Endothelial cell of umbilical vein (primary cell): ENCODE results near the gene FCMR. TPM values are rescaled to one million over a fixed set of nuclear protein-coding genes. Genes with fewer than 3 reads are reported as not detected.

Experiments
- BruUV-seq: library from RNA; stranded (reverse); fragments of 400-500 nt; replicated peaks from 2 replicates; lab custom pipeline; 2021; lab: Mats Ljungman, UMichigan
- CTCF ChIA-PET: fragments of 300-600, 350-600 bp; sonication (Branson Sonifier 250); formaldehyde crosslinking; loops from one replicate; lab custom pipeline; 2021; ENCODE audit warnings: antibody characterized with exemption, inconsistent platforms; lab: Charles Lee
- POLR2A ChIA-PET: fragments of 300-600, 350-600 bp; sonication (Branson Sonifier 250); formaldehyde crosslinking; loops from one replicate; lab custom pipeline; 2021; ENCODE audit warnings: antibody characterized with exemption, inconsistent platforms; lab: Charles Lee
- DNase-seq: peaks from one replicate; pipeline ENCODE4 v3.0.0-alpha.2; 2011; ENCODE audit warnings: low read depth, low spot score
- FAIRE-seq: peaks from 2 replicates; lab custom pipeline; 2011; peaks lifted over from hg19 to GRCh38; lab: Jason Lieb, UNC
- H2AFZ ChIP-seq: 2 replicates; pipeline ENCODE4 v1.6.0; 2012; ENCODE audit warnings: low read depth, low read length, control low read depth, inconsistent platforms
- H3K27ac ChIP-seq: 2 replicates; pipeline ENCODE4 v1.5.1; 2011; ENCODE audit warnings: low read depth, mild to moderate bottlenecking, control low read depth, low read length, moderate library complexity; ENCODE audit not compliant: insufficient read depth
- H3K27me3 ChIP-seq, 2 experiments: 2 replicates each; pipeline versions ENCODE4 v1.6.0 to v1.6.1; 2011; ENCODE audit warnings: low read length in 2 of 2, mixed read lengths in 1 of 2; ENCODE audit not compliant: control insufficient read depth in 2 of 2, insufficient read depth in 2 of 2
- H3K36me3 ChIP-seq, 2 experiments: 2 replicates in 1 of 2; 3 replicates in 1 of 2; pipeline ENCODE4 v1.5.1; 2011; ENCODE audit warnings: low read length in 2 of 2, mild to moderate bottlenecking in 1 of 2, moderate library complexity in 1 of 2; ENCODE audit not compliant: control insufficient read depth in 2 of 2, insufficient read depth in 2 of 2; ENCODE audit errors: extremely low read depth in 1 of 2
- H3K4me1 ChIP-seq: 3 replicates; pipeline ENCODE4 v1.5.1; 2011; ENCODE audit warnings: mild to moderate bottlenecking, low read length; ENCODE audit not compliant: control insufficient read depth, insufficient read depth; ENCODE audit errors: extremely low read depth
- H3K4me2 ChIP-seq: 2 replicates; pipeline ENCODE4 v1.6.1; 2011; ENCODE audit warnings: low read length, control low read depth, mixed read lengths; ENCODE audit not compliant: insufficient read depth
- H3K4me3 ChIP-seq, 3 experiments: fragments of 200-600 bp in 1 of 3; sonication (generic), shearing (Covaris generic) in 1 of 3; replicated peaks in 1 of 3; 2 replicates each; pipeline ENCODE4 v1.5.1; 2011 to 2016; ENCODE audit warnings: control low read depth in 3 of 3, low read length in 3 of 3, mild to moderate bottlenecking in 2 of 3, inconsistent platforms in 1 of 3, low read depth in 1 of 3, moderate library complexity in 1 of 3; ENCODE audit not compliant: insufficient read depth in 1 of 3
- H3K79me2 ChIP-seq: 2 replicates; pipeline ENCODE4 v1.6.0; 2012; ENCODE audit warnings: low read length, inconsistent platforms; ENCODE audit not compliant: control insufficient read depth, insufficient read depth
- H3K9ac ChIP-seq: replicated peaks from 2 replicates; pipeline ENCODE3; 2011; ENCODE audit warnings: low read length, control low read depth; ENCODE audit not compliant: insufficient read depth; ENCODE audit errors: extremely low read depth
- H3K9me1 ChIP-seq: replicated peaks from 3 replicates; pipeline ENCODE4 v1.6.0; 2011; ENCODE audit warnings: mild to moderate bottlenecking, low read length; ENCODE audit not compliant: control insufficient read depth, insufficient read depth; ENCODE audit errors: extremely low read depth
- H3K9me3 ChIP-seq: replicated peaks from 2 replicates; pipeline ENCODE4 v1.5.1; 2012; ENCODE audit warnings: low read length, inconsistent platforms; ENCODE audit not compliant: control insufficient read depth, insufficient read depth
- H4K20me1 ChIP-seq: replicated peaks from 2 replicates; pipeline ENCODE3; 2011; ENCODE audit warnings: mild to moderate bottlenecking, low read length; ENCODE audit not compliant: control insufficient read depth, insufficient read depth; ENCODE audit errors: extremely low read depth
- EZH2 ChIP-seq: IDR thresholded peaks from 2 replicates; pipeline ENCODE4 v1.6.1; 2012; ENCODE audit warnings: borderline replicate concordance, low read depth, mild to moderate bottlenecking, moderate library complexity, low read length, inconsistent platforms; ENCODE audit not compliant: severe bottlenecking
- FOS ChIP-seq: IDR thresholded peaks from 2 replicates; pipeline ENCODE4 v1.6.1; 2011; ENCODE audit warnings: mild to moderate bottlenecking, low read length, moderate library complexity, borderline replicate concordance; ENCODE audit not compliant: insufficient read depth
- GATA2 ChIP-seq: IDR thresholded peaks from 2 replicates; pipeline ENCODE4 v1.7.0; 2011; ENCODE audit warnings: low read depth, mild to moderate bottlenecking, moderate library complexity, mixed read lengths, low read length; ENCODE audit not compliant: insufficient read length, insufficient read depth
- JUN ChIP-seq: IDR thresholded peaks from 2 replicates; pipeline ENCODE4 v1.6.1; 2011; ENCODE audit warnings: borderline replicate concordance, low read depth; ENCODE audit not compliant: insufficient read length, insufficient read depth
- MYC ChIP-seq: IDR thresholded peaks from one replicate; pipeline ENCODE4 v1.6.1; 2011; ENCODE audit warnings: mild to moderate bottlenecking, low read depth, low read length
- POLR2A ChIP-seq: IDR thresholded peaks from 2 replicates; pipeline ENCODE4 v1.6.1; 2012; ENCODE audit warnings: low read depth, mild to moderate bottlenecking, control low read depth, low read length
- POLR2AphosphoS5 ChIP-seq: IDR thresholded peaks from 2 replicates; pipeline ENCODE4 v1.6.1; 2012; ENCODE audit warnings: low read depth, mild to moderate bottlenecking, control low read depth, low read length, moderate library complexity; ENCODE audit not compliant: insufficient read depth
- dilution Hi-C: fragments of 300-500 bp; cut with MboI; formaldehyde crosslinking; loops from one replicate; pipeline ENCODE4 v1.15.0; 2019; ENCODE audit warnings: low sequenced_read_pairs; ENCODE audit not compliant: extremely low pct_ligation_motif_present
- intact Hi-C: fragments of 100-400 bp; cut with micrococcal nuclease; formaldehyde crosslinking; loops from one replicate; pipeline ENCODE4 v1.10.0; 2022
- polyA plus RNA-seq, 4 experiments: library from polyadenylated mRNA; depleted of rRNA in 3 of 4; stranded (reverse) in 3 of 4; unstranded in 1 of 4; fragments of >200 nt; gene quantifications; 2 replicates each; pipeline versions ENCODE4 v1.2.1 to v1.2.3, GENCODE V29; 2011 to 2012; ENCODE audit warnings: missing spikeins in 1 of 4
- total RNA-seq: library from RNA; stranded (reverse); gene quantifications from 2 replicates; pipeline ENCODE4 v1.2.3, GENCODE V29; 2021
- TF ChIP-seq, protein P1 (sequence below), 2 donors: IDR thresholded peaks; 1 replicate in 1 of 2; 2 replicates in 1 of 2; pipeline ENCODE4 v1.5.1; 2011; ENCODE audit warnings: low read length in 2 of 2, mild to moderate bottlenecking in 2 of 2, moderate library complexity in 2 of 2, control low read depth in 1 of 2, inconsistent platforms in 1 of 2, low read depth in 1 of 2; ENCODE audit not compliant: insufficient read depth in 1 of 2; ENCODE audit errors: extremely low read depth in 1 of 2
- TF ChIP-seq, protein P2 (sequence below): IDR thresholded peaks from 2 replicates; pipeline ENCODE4 v1.6.1; 2011; ENCODE audit not compliant: insufficient read depth, insufficient read length

The FCMR gene
- total and polyA plus RNA-seq, 2 donors (not counting 3 experiments of a cell fraction or from before 2014, with no cell fraction given), result not detected

DNA sequence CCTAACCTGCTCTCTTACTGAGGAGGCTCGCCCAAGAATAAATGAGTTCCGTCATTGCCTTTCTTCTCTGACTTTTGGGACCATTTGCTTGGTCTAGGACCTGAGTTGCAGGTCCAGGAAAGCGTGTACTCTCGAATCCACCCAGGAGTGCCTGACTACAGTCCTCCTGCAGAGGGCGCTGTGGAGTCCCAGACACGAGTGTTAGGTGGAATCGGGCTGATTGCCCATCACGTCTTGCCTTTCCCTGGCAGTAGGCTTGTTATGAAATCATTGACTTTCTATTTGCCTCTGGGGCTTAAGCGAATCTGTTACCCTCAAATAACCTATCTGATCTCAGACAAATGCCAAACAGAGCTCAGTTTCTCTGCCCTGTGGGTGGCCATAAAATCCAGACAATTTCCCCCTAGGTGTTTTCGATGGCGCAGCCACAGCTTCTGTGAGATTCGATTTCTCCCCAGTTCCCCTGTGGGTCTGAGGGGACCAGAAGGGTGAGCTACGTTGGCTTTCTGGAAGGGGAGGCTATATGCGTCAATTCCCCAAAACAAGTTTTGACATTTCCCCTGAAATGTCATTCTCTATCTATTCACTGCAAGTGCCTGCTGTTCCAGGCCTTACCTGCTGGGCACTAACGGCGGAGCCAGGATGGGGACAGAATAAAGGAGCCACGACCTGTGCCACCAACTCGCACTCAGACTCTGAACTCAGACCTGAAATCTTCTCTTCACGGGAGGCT is 56.6 kb downstream of the FCMR start, which contains the start of gene IL20:
Gene IL20, plus strand, starts transcription at position 685 of the 733 bp plus-strand sequence. CDS start 230 bp downstream, outside the sequence.
- H3K27me3 ChIP-seq, result peaks cover 0 to 2% of the 10 kb centered on the region in 2 experiments
- dilution Hi-C loops (no loop called here), intact Hi-C loops (no loop called here)
- no TSS peak for BruUV-seq
- ChIA-PET POLR2A (no interaction called here), CTCF (interaction anchor here (0.6 to 1.2 kb wide), 3 partner anchors 16 to 47 kb away, joined by 3 to 4 read pairs (median 3); no protein-coding TSS in a partner anchor)
- H3K9me3 ChIP-seq, result no peaks in the 10 kb centered on the region
- no peak within 1 kb of the TSS for H3K9ac ChIP-seq
- no peak within 1 kb of the TSS for H3K4me3 ChIP-seq
- FAIRE-seq, result no peak
- no peaks in the 10 kb centered on the region for H3K9me1 ChIP-seq
- no peak within 1 kb of the TSS for H2AFZ ChIP-seq
- no peak within 1 kb of the TSS for H3K4me2 ChIP-seq
- no peaks in the 10 kb centered on the region for H3K79me2 ChIP-seq
- no peak within 1 kb of the TSS for H3K27ac ChIP-seq
- H4K20me1 ChIP-seq, result no peaks in the 10 kb centered on the region
- no peaks in the 10 kb centered on the region for H3K4me1 ChIP-seq
- TF ChIP-seq GATA2, result no peak
- TF ChIP-seq, protein P1, sequence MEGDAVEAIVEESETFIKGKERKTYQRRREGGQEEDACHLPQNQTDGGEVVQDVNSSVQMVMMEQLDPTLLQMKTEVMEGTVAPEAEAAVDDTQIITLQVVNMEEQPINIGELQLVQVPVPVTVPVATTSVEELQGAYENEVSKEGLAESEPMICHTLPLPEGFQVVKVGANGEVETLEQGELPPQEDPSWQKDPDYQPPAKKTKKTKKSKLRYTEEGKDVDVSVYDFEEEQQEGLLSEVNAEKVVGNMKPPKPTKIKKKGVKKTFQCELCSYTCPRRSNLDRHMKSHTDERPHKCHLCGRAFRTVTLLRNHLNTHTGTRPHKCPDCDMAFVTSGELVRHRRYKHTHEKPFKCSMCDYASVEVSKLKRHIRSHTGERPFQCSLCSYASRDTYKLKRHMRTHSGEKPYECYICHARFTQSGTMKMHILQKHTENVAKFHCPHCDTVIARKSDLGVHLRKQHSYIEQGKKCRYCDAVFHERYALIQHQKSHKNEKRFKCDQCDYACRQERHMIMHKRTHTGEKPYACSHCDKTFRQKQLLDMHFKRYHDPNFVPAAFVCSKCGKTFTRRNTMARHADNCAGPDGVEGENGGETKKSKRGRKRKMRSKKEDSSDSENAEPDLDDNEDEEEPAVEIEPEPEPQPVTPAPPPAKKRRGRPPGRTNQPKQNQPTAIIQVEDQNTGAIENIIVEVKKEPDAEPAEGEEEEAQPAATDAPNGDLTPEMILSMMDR (IDR thresholded peaks at IDR 0.05; ENCODE audit: extremely low read depth in 1 of 2, insufficient read depth in 1 of 2, low read depth in 1 of 2, low read length in 2 of 2), result peak; percentile 70 to 72
- DNase-seq, result peak; percentile 27
- H3K36me3 ChIP-seq, result no peaks in the 10 kb centered on the region

DNA sequence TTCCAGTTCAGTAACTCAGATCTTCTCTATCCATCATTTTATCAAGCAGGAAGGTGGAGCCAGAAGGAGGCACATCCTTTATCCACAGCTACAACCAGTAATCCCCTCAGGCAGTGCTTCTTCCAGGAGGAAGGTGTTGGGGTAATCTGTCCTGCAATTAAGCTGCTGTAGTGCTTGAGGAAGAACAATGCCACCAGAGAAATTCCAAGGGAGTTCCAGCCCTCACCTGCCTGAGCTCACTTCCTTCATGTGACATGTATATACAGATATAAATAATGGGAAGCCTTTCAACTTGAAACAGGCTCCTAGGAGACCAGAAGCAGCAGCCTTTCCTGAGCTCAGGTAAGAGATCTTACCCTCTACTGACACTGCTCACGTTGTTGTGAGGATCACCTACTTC is 58.5 kb downstream of the FCMR start:
- Histone ChIP-seq H3K4me3 (no peak overlapping the region), H3K9me1 (no peaks in the 10 kb centered on the region), H3K36me3 (no peaks in the 10 kb centered on the region), H3K9ac (no peak overlapping the region), H3K4me1 (no peaks in the 10 kb centered on the region), H3K27ac (no peak overlapping the region), H3K79me2 (no peaks in the 10 kb centered on the region), H2AFZ (no peak overlapping the region), H3K27me3 (peaks cover 0 to 2% of the 10 kb centered on the region in 2 experiments), H4K20me1 (no peaks in the 10 kb centered on the region), H3K4me2 (no peak overlapping the region), H3K9me3 (no peaks in the 10 kb centered on the region)
- no peak for TF ChIP-seq FOS
- no peak for TF ChIP-seq EZH2
- no peak for TF ChIP-seq POLR2AphosphoS5
- TF ChIP-seq MYC, result no peak
- no peak for TF ChIP-seq GATA2
- no peak for TF ChIP-seq POLR2A
- no peak for TF ChIP-seq JUN
- TF ChIP-seq, protein P2, sequence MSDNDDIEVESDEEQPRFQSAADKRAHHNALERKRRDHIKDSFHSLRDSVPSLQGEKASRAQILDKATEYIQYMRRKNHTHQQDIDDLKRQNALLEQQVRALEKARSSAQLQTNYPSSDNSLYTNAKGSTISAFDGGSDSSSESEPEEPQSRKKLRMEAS, result no peak
- TF ChIP-seq, protein P1 (IDR thresholded peaks at IDR 0.05; ENCODE audit: extremely low read depth in 1 of 2, insufficient read depth in 1 of 2, low read depth in 1 of 2, low read length in 2 of 2), result no peak
- intact Hi-C loops, result no loop called here
- CTCF ChIA-PET, result no interaction called here
- POLR2A ChIA-PET, result no interaction called here
- no TSS peak for BruUV-seq
- FAIRE-seq, result no peak
- dilution Hi-C loops, result no loop called here
- no peak for DNase-seq
